GM21447 (cell line): Measurements from ENCODE around the gene CNTN5.

Experiments used
- ATAC-seq: cut with Tn5 transposase; IDR thresholded peaks from one replicate; pipeline ENCODE4 v1.9.1; 2021; ENCODE audit not compliant: unreplicated experiment

The CNTN5 gene

DNA sequence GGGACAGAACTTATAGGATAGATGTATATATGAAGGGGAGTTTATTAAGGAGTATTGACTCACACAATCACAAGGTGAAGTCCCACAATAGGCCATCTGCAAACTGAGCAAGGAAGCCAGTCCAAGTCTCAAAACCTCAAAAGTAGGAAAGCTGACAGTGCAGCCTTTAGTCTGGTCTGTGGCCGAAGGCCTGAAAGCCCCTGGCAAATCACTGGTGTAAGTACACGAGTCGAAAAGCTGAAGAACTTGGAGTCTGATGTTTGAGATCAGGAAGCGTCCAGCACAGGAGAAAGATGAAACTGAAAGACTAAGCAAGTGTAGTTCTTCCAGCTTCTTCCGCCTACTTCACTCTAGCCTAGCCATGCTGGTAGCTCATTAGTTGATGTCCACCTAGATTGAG lies 866.7 kb downstream of the CNTN5 start:
- no peak for ATAC-seq

DNA sequence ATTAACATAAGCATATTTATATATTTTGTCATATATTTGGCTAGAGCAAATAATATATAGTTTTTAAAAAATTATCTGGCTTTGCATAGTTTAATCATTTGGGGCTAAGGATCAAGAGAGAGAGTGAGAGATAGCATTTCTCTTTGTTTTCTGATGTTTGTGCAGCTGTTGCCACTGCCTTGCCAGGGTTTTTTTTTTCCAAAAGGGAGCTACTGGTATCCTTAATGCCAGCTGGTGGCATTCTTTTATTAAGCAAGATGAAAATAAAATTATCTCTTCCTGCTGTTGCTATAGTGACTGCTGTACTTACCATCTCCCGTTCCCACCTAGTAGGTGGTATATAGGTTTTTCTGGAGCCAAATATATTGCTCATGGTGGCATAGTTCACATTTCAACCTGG lies 873.1 kb downstream of the CNTN5 start:
- no peak for ATAC-seq

- ATAC-seq: no peak
Observed at GRCh38 chr11:99901175-99901574, 880.4 kb downstream of the CNTN5 start.

DNA sequence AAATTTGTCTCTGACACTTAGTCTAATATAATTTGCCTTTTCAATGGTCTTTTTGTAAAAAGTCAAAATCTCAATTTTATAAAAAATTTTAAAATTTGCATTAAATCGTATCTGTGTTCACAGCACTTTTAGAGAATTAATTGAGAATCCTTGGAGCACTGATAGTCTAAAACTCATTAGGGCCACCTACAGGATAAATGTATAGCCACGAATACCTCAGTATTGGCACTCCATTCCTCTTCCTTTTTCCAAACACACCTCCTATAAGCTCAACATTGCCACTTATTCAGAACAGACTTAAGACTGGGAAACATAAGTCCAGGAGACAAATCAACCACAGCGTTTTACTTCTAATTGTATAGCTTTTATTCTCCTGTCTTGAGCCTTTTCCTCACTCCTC lies 890.4 kb downstream of the CNTN5 start:
- no peak for ATAC-seq

DNA sequence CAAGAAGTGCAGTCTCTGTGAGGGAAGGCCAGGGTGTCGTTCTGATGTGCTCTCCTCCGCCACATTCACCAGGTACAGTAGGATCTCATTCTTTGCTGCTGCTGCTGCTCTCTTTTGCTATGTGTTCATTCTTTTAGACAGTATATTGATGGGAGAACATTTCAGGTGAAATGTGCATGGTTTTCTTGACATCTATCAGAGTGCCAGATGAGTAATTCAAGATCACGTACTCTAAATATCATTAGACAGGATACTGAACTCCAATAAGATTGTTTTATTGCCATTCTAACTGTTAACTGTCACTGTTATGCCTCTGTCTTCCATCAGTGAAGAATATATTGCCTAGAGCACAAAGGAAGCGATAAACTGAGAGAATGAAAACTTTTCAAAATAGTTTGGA lies 895.3 kb downstream of the CNTN5 start:
- no peak for ATAC-seq

DNA sequence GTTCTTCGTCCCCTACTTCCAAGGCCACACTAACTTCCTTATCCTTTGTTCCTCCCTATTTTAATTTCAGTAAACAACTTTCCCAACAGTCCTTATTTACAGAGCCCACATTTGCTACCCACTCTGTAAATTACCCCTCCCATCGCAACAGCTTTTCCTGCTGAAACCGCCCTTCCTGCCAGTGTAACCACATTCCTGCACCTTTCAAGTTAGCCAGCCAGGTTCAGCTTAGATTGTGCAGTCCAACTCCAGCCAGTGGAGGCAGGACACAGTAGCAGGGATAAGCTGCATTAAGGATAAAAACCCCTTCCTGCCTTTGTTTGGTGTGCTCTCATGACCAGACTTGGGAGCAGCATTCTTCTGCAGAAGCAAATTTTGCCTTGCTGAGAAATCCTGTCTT lies 898.0 kb downstream of the CNTN5 start:
- no peak for ATAC-seq

DNA sequence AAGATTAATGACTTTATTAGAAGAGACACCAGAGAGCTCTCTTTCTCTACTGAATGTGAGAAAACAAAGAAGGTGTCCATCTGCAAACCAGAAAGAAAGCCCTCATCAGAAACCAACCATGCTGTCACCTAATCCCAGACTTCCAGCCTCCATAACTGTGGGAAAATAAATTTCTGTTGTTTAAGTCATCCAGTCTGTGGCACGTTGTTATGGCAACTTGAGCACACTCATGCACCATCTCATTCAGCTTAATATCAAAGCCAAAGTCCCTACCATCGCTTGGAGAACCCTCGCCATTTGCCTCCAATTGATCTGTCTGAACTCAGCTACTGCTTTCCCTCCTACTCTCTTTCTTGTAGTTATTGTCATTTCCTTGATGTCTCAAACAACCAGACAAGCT lies 900.2 kb downstream of the CNTN5 start:
- no peak for ATAC-seq

- ATAC-seq: no peak
Observed at GRCh38 chr11:99925968-99926367, 905.2 kb downstream of the CNTN5 start.

- no peak for ATAC-seq
Observed at GRCh38 chr11:99932684-99933083, 911.9 kb downstream of the CNTN5 start.

- ATAC-seq: no peak
Observed at GRCh38 chr11:99934008-99934407, 913.3 kb downstream of the CNTN5 start.

- ATAC-seq: no peak
Observed at GRCh38 chr11:99937330-99937729, 916.6 kb downstream of the CNTN5 start.

GRCh38 chr11:99952816-99953215 lies 932.1 kb downstream of the CNTN5 start:
- no peak for ATAC-seq

- ATAC-seq: no peak
Observed at GRCh38 chr11:99960536-99960935, 939.8 kb downstream of the CNTN5 start.

DNA sequence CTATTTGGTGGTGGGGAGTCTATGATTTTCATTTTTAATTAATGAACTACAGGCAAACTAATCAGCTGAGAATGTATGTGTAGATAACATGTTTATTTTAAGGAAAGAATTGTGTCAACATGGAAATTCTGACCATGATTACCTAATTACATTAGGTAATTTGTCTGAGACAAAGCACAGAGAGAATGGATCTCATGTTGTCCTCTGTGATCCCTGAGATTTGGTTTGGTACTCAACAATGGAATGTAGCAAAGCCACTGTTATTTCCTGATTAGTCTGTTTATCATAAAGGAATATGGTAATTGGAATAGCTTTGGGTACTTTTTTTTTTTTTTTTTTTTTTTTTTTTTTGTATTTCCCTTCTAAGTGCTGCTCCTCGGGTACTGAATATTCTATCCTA lies 947.6 kb downstream of the CNTN5 start:
- ATAC-seq: no peak

GRCh38 chr11:99973993-99974392 lies 953.2 kb downstream of the CNTN5 start:
- ATAC-seq: no peak

DNA sequence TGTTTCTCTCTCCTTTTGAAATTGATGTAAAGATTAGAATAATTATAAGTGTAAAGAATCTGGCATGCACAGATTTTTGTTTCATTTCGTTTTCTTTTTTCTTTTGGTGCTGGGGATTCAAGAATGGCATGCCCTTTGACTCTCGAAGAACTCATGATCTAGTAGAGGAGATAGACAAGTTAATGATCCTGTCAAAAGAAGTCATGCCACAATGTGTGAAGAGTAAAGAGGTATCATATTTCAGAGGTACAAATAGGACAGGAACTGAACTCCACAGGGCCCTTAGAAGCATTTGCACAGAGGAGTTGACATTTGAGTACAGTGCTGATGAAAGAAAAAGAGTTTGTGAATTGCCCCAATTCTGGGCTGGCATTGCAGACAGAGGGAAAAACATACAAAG lies 958.3 kb downstream of the CNTN5 start:
- ATAC-seq: no peak

DNA sequence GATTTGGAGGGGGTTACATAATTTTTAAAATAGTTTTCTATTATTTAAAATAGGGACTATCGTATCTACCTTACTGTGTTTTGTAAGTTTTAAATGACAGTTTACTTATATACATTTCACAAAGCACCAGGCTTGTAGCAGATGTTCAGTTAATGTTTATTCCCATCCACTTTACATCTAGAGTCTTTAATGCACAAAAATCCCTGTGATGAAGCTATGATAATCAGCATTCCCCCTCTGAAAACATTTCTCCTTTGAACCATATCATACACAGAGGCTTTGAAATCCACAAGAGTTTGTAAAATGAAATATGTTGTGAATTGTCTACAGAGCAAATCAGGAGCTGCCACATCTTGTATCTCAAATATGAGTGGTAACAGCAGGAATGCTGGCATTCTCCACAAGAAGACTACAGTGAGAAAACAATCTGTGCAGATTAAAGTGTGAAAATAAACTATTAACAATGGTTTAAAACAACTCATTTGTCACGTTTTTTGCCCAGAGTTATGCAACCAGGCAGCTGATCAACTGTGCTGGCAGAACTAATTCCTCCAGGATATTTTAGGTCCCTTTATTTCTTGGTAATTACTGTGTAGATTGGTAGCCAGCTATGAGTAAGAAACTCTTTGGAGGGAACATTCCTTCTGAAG lies 967.2 kb downstream of the CNTN5 start:
- ATAC-seq: no peak

DNA sequence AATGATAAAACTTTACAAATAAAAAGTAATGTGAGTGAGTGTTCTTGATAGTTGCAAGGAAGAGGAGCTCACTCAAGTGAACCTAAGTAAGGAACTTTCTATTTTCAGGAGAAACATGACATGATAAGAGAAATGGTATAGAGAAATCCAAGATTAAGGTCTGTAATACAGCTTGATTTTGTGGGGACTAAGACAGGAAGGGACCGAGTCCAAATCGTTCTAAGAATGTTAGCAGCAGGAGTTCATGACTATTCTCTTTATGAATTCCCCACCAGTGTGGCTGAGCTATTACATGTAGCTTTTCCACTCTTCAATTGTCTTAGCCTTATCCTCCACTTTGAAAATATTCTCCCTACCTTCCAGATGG lies 967.7 kb downstream of the CNTN5 start:
- no peak for ATAC-seq

GRCh38 chr11:100003985-100004384 lies 983.2 kb downstream of the CNTN5 start:
- no peak for ATAC-seq

DNA sequence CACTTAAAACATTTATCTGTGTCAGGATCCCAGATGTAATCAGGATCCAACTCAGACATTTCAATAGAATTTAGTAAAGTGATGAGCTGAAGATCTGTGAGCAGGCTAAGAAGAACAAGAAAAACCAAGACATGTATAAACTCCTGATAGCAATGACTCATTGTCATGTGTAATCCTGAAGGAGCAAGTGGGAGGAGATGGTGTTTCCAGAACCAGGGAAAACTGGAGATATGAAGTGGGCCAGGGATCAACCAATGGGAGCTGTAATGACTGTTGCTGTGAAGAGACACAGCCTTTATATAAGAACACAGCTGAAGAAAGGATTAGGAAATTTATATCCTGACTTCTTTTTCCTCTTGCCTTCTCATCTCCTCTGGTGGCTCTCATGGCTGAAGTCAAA lies 983.8 kb downstream of the CNTN5 start:
- ATAC-seq: no peak

DNA sequence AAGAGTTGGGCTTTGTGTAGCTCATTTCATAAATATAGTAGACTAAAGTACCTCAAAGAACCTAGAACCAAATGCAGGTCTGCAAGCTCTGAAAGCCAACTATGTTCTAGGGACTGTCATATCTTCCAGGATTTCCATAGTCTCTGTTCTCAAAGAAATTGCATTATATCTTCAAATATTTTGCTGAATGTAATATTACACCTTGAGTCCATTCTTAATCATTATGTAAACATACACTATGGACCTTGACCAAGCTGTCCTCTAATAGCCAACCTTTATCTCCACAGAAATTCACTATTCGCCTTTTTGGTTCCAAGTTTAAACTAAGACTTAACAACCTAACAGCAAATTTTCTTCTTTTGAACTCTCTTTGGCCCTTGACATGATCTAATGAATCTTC lies 987.7 kb downstream of the CNTN5 start:
- ATAC-seq: no peak

GRCh38 chr11:100009728-100010127 lies 989.0 kb downstream of the CNTN5 start:
- ATAC-seq: no peak

- ATAC-seq: no peak
Observed at GRCh38 chr11:100010393-100010792, 989.6 kb downstream of the CNTN5 start.

DNA sequence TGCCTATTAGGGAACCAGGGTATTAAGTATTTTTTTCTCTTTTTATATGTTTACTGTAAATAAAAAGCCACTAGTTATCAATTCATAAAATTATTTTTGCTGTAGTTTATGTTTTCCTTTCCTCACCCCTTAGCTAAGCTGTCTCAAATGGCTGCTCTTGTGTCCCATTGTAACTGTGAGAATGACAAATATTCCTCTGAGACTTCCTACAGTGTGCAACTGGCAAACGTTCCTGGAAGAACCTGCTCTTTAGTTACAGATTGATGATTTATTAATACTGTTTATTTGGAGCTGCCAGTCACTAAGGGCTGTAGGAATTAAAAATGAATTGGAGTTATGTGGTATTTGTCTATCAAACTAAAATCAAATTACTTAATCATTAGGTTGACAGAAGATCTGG lies 990.9 kb downstream of the CNTN5 start:
- ATAC-seq: no peak
